GM18867 (cell line): Measurements from ENCODE around the gene TDRD10.
"Not testable (repeated sequence)": the region's sequence is repeated elsewhere in the genome, so short reads cannot be mapped to it uniquely, and the experiment has no call there.

ENCODE experiments used
- ATAC-seq: cut with Tn5 transposase; IDR thresholded peaks from one replicate; pipeline ENCODE4 v1.9.1; 2021; ENCODE audit warnings: mild to moderate bottlenecking, moderate library complexity; ENCODE audit not compliant: unreplicated experiment

The TDRD10 gene

GRCh38 chr1:154512760-154513159 is 10.7 kb downstream of the TDRD10 start:
- ATAC-seq = no peak

- no peak for ATAC-seq
These were observed 12.1 kb downstream of the TDRD10 start for GRCh38 chr1:154514066-154514553.

GRCh38 chr1:154517661-154518060 is 15.6 kb downstream of the TDRD10 start:
- no peak for ATAC-seq

GRCh38 chr1:154519591-154519991 is 17.6 kb downstream of the TDRD10 start:
- no peak for ATAC-seq

DNA sequence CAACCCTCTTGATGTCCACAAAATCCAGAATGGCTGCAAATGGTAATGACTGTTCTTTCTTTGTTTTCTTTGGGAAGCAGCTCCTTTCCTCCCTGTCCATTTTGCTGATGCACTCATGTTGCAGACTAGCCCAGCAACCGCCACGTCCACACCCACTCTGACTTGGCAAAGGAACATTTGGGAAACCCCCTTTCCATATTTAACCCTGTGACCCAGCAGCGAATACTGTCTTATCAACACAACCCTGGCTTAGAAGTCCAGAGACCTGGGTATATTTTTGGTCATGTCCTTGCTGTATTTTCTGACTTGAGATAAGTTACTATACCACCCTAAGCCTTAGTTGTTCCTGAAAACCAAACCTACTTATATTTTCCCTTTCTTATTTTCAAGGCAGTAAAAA is 18.3 kb downstream of the TDRD10 start:
- no peak for ATAC-seq

DNA sequence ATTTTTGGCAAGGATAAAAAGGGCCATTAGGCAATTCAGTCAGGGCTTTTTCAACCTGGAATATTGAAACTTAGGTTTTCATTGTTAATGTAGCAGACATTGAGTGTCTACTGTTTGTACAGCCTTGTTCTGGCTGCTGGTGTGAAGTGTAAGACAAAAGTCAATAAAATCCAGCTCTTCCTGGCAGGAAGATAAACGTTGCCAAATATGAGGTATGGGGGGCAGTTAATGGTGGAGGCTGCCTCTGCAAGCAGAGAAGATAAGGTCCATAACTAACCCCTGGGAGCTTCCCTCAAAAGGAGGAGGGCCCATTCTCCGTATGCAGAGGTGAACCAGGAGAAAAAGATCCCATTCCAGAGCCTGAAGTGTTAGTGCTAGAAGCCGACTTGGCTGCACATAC is 19.7 kb downstream of the TDRD10 start:
- ATAC-seq = no peak

GRCh38 chr1:154524881-154525280 is 22.9 kb downstream of the TDRD10 start:
- ATAC-seq = no peak

DNA sequence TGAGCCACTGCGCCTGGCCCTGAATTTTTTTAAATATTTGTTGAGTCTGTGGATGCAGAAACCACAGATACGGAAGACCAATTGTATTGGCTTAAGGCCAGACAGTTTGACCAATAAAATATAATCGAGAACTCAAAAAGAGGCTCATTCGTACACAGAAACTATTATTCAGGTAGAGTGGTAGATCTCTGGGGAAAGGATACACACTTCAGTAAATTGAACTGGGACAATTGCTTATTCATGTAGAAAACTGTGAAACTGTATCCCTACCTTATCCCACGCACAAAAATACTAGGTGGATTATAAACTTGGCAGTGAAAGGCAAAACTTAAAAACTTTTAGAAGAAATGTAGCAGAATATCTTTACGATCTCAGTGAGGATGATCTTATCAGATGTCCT is 25.2 kb downstream of the TDRD10 start:
- no peak for ATAC-seq

DNA sequence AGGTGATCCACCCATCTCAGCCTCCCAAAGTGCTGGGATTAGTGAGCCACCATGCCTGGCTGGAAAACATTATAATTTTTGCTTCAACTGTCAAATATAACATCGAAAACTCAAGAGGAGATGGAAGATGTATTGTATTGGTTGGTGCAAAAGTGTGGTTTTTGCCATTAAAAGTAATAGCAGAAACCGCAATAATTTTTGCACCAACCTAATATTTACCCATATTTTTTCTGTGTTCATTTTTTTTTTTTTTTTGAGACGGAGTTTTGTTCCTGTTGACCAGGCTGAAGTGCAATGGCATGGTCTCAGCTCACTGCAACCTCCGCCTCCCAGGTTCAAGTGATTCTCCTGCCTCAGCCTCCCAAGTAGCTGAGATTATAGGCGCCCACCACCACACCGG is 27.3 kb downstream of the TDRD10 start:
- ATAC-seq = no peak

DNA sequence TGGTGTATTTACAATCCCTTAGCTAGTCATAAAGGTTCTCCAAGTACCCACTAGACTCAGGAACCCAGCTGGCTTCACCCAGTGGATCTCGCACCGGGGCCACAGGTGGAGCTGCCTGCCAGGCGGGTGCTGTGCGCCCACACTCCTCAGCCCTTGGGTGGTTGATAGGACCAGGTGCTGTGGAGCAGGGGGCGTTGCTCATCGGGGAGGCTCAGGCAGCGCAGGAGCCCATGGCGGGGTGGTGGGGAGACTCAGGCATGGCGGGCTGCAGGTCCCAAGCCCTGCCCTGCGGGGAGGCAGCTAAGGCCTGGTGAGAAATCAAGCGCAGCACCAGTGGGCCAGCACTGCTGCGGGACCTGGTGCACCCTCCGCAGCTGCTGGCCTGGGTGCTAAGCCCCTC is 29.9 kb downstream of the TDRD10 start:
- ATAC-seq = not testable (repeated sequence)

- ATAC-seq = no peak
These were observed 32.2 kb downstream of the TDRD10 start for GRCh38 chr1:154533952-154534844.

DNA sequence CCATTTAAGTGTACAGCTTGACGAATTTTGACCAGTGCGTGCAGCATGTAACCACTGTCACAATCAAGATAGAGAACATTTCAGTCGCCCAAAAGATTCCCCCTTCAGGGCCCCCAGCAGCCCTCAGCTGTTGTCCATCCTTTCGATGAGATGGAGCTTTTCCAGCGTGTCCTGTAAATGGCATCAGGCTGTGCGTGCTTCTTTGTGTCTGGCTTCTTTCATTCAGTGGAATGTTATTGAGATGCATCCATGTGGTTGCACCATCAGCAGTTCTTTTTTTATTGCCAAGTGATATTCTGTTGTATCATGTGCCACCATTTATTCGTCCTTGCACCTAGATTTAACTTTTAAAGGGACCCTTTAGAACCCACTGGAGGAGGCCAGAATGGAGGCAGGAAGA is 34.6 kb downstream of the TDRD10 start:
- no peak for ATAC-seq

DNA sequence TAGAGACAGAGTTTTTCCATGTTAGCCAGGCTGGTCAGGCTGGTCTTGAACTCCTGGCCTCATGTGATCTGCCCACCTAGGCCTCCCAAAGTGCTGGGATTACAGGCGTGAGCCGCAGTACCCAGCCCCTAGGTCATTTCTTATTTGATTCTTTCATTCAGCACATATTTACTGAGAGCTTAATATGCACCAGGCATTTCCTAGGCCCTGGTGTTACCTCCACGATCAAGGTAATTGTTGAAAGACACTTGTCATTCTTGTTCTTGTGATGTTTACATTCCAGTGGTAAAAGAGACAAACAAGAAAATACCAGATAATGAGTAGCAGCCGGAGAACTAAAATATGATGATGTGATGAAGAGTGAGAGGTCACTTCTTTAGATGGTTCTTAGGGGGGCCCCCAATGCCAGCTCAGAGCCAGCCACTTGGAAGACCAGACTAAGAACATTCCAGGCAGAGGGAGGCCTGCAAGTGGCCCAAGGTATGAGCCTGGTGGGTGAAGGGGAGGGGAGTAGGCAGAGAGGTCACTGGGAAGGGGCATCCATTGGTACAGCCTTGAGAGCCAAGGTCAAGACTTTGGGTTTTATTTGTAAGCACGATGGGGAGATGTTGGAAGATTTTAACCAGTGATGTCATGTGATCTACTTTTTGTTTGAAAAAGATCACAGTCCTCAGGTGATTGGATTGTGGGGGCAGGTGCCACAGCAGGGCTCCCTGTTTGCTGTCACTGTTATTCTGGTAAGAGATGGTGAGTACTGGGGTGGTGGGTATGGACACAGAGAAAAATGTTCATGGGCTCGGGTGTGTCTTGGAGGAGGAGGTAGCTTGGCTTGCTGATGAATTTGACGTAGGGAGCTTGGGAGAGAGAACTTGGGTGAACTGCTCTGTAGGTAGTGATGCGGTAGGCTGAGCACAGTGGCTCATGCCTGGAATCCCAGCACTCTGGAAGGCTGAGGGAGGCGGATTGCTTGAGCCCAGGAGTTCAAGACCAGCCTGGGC is 37.8 kb downstream of the TDRD10 start:
- no peak for ATAC-seq

DNA sequence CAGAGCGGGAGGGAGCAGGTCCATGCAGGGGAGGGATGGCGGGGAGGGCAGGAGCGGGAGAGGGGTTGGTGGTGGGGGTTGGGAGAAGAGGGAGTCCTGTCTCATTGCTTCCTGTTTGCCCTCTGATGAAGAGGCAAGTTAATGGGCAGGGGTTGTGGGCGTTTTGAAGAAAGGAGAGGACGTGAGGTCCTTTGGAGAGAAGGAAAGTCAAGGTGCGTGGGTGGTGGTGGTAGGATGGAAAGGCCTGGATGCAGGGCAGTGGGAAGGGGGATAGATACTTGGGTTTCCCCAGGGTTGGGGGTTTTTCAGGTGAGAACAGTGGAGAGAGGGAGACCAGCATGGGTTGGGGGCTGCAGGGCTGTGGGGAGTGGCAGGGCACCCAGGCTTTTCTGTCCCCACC is 39.2 kb downstream of the TDRD10 start:
- ATAC-seq = no peak

DNA sequence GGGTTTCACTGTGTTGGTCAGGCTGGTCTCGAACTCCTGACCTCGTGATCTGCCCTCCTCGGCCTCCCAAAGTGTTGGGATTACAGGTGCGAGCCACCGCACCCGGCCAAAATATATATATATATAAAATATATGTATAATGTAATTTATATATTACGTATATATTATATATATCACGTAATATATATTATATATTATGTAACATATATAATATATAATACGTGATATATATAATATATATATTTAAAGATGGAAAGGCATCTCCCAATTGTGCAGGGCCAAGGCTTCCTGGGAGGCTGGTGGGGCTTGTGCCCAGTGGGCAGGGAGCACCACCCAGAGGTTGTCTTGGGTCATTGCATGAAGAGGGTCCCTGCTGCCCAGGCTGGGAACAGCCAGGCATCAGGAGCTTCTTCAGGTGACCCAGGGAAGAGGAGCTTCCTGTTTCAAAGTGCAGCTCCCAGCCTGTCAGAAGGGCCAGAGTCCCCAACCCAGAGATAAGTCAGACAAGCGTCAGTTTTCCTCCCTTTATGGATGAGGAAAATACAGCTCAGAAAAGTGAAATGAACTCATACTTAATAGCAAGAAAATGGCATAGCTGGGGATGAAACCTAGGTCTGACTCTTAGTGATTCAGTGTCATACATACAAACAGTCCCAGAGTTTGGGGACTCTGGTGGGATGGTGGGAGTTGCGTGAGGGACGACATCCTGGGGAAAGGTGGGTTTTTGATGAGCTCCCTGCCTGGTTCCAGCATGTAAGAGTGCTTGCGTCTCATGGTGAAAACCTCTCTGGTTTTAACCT is 44.4 kb downstream of the TDRD10 start:
- no peak for ATAC-seq

DNA sequence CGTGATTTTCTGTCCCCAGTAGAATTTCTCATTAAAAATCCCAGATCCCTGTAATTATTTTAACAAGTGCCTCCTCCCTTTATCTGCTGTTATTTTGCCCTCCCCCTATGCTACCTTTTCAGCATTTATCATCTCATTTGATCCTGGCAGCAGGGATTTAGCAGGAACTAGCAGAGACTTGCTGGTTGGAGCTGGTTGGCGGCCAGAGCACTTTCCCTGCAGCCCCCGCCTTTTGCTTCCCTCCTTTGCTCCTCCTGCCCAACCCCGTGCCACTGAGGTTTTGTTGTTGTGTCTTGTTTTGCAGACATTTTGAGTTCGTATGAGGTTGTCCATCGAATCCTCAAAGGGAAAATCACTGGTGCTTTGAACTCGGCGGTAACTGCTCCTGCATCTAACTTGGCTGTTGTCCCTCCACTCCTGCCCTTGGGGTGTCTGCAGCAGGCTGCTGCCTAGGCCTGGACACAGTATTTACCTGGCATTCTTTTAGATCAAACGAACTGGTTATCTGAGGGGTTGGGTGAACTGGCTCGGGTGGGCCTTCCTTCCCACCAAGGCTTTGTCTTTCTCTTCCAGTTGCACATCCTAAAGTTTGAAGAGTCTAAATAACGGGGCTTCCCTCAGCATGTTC is 45.2 kb downstream of the TDRD10 start:
- no peak for ATAC-seq

- no peak for ATAC-seq
These were observed 46.0 kb downstream of the TDRD10 start for GRCh38 chr1:154548028-154548427.

GRCh38 chr1:154549202-154549770 is 47.3 kb downstream of the TDRD10 start:
- ATAC-seq = no peak

DNA sequence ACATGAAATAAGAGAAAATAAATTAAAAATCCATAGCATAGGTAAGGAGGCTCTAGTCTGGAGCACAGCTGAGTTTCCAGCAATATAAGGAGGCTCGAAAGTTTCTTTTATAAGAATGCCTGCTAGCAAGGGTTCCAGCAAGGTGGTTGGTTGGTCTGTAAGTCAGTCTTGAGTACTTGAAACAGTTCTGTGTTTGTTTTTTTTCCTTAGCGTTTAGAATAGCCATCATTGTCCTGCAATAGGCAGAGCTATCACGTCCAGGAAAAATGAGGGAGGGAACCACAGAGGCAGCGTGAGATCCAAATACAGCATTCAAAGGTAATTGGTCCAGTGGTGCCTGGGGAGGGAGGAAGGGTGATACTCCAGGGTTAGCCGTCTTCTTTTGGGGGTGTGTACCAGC is 48.1 kb downstream of the TDRD10 start:
- ATAC-seq = no peak

- no peak for ATAC-seq
These were observed 48.6 kb downstream of the TDRD10 start for GRCh38 chr1:154550657-154551056.
